Activated T-helper 2 cell treated with anti-CD3 and anti-CD28 coated beads, Interferon-gamma antibody, Interleukin-2, Interleukin-4, amounts not matched to agents 10 μg/mL and 5 μg/mL and 100 μg/mL, durations not matched to agents 14 hours and 24 hours and 36 hours (primary cell): ENCODE results near the gene TM6SF1. TPM values are rescaled to one million over a fixed set of nuclear protein-coding genes. Genes with fewer than 3 reads are reported as not detected.
A peak's percentile ranks its signal among the peaks of the same experiment; 100 is the strongest.
"Not testable (repeated sequence)": the region's sequence is repeated elsewhere in the genome, so short reads cannot be mapped to it uniquely, and the experiment has no call there.

Experiments
- DNase-seq: peaks from one replicate; pipeline ENCODE4 v3.0.0; 2021; ENCODE audit warnings: low spot score
- H3K27ac Mint-ChIP-seq: one replicate; pipeline ENCODE4 v1.8.0; 2021; ENCODE audit warnings: mixed read lengths
- H3K27me3 Mint-ChIP-seq: one replicate; pipeline ENCODE4 v1.8.0; 2021; ENCODE audit warnings: low read depth, mixed read lengths
- H3K36me3 Mint-ChIP-seq: one replicate; pipeline ENCODE4 v1.8.0; 2021; ENCODE audit warnings: low read depth, mixed read lengths
- H3K4me1 Mint-ChIP-seq: one replicate; pipeline ENCODE4 v1.8.0; 2021; ENCODE audit warnings: low read depth, mixed read lengths
- H3K4me3 Mint-ChIP-seq: one replicate; pipeline ENCODE4 v1.8.0; 2021; ENCODE audit warnings: low read depth, mild to moderate bottlenecking, moderate library complexity, mixed read lengths
- H3K9me3 Mint-ChIP-seq: one replicate; pipeline ENCODE4 v1.8.0; 2021; ENCODE audit warnings: mixed read lengths
- intact Hi-C: fragments of 100-400 bp; cut with micrococcal nuclease; formaldehyde crosslinking; loops from one replicate; pipeline ENCODE4 v1.15.1; 2023
- total RNA-seq: library from RNA; stranded (reverse); gene quantifications from 2 replicates; pipeline ENCODE4 v1.2.3, GENCODE V29; 2022

TM6SF1 gene
- total RNA-seq, 1 donor from 2014 or later: 1.7 TPM

DNA sequence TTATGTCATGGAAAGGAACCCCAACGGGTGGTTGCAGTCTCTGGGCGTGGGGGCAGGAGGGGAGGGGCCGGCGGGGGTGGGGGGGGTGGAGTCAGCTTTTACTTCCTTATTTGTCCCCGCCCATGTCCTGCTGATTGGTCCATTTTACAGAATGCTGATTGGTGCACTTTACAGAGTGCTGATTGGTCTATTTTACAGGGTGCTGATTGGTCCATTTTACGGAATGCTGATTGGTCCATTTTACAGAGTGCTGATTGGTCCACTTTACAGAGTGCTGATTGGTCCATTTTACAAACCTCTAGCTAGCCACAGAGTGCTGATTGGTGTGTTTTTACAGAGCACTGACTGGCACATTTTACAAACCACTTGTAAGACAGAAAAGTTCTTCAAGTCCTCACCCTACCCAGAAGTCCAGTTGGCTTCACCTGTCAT, 38.2 kb upstream of the TM6SF1 start:
- intact Hi-C loops: loop anchor here (5.0 to 10.0 kb wide), 4 partner anchors 38 to 262 kb away; partner anchors contain the start of genes FSD2, HDGFL3, TM6SF1 and WHAMM
- peak overlapping the region; percentile 67 for H3K27ac Mint-ChIP-seq
- H3K4me1 Mint-ChIP-seq: peaks cover 20% of the 10 kb centered on the region
- peaks cover 27% of the 10 kb centered on the region for H3K36me3 Mint-ChIP-seq
- peak; percentile 22 for DNase-seq
- H3K27me3 Mint-ChIP-seq, H3K4me3 Mint-ChIP-seq: not testable (repeated sequence)
- peaks cover 23% of the 10 kb centered on the region for H3K9me3 Mint-ChIP-seq

DNA sequence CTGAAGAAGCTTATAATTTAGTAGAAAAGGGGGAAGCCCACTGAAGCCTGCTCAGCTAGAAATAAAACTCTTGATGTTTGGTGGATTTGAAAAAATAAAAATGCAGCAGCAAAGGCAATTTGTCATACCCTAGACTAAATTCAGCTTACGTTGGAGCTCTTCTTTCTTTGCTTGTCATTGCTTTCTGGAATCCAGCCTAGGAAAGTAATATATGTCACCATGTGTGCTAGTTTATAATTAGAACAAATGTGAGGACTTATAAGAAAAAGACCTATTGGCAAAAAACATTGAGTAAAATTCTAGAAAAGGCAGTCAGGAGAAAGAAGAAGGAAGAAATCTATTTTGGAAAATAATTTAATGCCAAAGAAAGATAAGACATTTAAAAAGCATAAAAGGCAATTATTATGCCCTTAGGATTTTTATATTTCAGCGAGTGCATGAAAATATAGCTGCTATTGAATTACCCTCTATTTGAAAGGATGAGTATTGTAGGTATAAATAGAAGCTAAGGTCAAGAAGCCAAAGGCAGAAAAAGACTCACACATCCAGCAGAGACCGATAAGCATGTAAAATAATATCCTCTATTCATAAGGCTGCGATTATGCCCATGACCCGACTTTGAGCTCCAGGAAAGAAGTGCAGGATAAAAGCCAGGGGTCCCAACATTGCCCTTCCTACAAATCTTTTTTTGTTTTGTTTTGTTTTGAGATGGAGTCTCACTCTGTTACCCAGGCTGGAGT, 29.8 kb upstream of the TM6SF1 start:
- Mint-ChIP-seq H3K4me3 (no peak overlapping the region), H3K4me1 (peaks cover 5% of the 10 kb centered on the region), H3K9me3 (peaks cover 19% of the 10 kb centered on the region), H3K27ac (no peak overlapping the region), H3K36me3 (no peaks in the 10 kb centered on the region), H3K27me3 (peaks cover 34% of the 10 kb centered on the region)
- intact Hi-C loops: no loop called here
- no peak for DNase-seq

DNA sequence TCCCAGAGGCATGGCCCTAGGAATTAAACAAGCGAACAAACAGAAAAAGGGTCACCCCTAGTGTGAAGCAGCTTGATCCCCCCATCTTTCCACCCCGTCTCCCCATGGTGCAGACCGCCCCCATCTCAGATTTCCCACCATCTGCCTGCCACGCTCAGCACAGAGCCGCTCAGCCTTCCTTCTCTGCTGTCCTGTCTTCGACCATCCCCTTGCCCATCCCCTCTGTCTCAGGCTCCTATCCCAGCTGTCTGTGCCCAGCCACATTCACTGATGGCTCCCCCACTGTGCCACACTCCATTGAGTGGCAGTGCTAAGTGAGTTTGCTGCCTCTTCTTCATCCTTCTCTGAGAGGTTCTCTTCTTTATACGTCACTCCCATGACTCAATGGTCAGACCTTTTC, 28.7 kb upstream of the TM6SF1 start:
- no peak overlapping the region for H3K4me3 Mint-ChIP-seq
- peaks cover 5% of the 10 kb centered on the region for H3K4me1 Mint-ChIP-seq
- H3K9me3 Mint-ChIP-seq: peaks cover 11% of the 10 kb centered on the region
- DNase-seq: no peak
- no peak overlapping the region for H3K27ac Mint-ChIP-seq
- intact Hi-C loops: no loop called here
- H3K27me3 Mint-ChIP-seq: peaks cover 35% of the 10 kb centered on the region
- no peaks in the 10 kb centered on the region for H3K36me3 Mint-ChIP-seq

DNA sequence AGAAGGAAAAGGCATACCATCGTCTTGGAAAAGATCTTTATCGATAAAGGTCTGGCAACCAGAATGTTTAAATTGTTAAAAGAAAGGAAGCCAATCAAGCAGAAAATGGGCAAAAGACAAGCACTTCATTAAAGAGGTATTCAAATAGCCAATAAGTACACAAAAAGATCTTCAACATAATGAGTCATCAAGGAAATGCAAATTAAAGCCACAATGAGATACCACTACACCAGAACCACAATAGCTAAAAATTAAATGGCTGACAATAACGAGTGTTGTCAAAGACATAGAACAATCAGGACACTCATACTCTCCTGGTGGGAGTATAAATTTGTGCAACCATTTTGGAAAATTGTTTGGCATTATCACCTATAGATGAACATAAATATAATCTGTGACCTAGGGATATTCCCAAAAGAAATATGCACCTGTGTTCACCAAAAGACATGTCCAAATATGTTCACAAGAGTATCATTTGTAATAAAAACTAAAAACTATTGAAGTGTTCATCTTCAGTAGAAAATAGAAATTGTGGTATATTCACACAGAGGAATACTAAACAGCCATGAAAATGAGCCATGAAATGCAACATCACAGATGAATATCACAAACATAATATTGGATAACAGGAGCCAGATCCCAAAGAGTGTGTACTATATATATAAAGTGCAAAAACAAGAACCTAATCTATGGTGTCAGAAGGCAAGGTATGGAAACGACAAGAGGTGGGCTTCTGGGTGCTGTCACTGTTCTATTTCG, 26.0 kb upstream of the TM6SF1 start:
- no peak for DNase-seq

DNA sequence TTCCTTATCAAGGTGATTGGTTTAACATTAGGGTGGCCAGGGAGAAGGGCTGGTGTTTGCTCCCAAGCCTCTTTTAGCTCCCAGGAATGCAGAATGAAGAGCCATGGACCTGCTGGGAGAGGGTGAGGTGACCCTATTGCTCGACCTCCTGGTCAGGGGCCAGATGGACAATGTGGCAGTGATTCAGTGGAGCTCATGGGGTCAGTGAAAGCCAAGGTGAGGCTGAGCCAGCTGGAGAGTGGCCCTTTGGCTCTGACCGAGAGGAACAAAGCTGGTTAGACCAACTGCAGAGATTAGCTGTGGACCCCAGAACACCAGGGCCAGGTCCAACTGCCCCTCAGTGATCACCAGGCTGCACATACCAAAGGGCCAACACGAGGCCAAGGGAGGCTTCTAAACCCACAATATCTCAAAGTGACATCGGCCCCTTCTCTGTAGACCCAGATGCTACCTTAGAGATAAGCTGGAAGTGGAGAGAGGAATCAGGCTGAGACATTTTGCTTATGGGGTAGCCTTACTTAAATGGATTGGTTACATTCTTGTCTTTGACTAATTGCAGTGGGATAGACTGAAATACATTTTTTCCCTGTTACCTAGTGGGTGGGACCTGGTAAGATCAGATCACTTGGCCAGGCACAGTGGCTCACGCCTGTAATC, 24.6 kb upstream of the TM6SF1 start:
- DNase-seq: no peak
- intact Hi-C loops: no loop called here
- Mint-ChIP-seq H3K4me3 (no peak overlapping the region), H3K27me3 (peaks cover 26% of the 10 kb centered on the region), H3K4me1 (peaks cover 5% of the 10 kb centered on the region), H3K36me3 (no peaks in the 10 kb centered on the region), H3K27ac (no peak overlapping the region), H3K9me3 (no peaks in the 10 kb centered on the region)

More for the DNA sequence above, 26.0 kb upstream of the TM6SF1 start:
- intact Hi-C loops: no loop called here
- no peak overlapping the region for H3K4me3 Mint-ChIP-seq
- no peaks in the 10 kb centered on the region for H3K9me3 Mint-ChIP-seq
- no peak overlapping the region for H3K27ac Mint-ChIP-seq
- no peaks in the 10 kb centered on the region for H3K36me3 Mint-ChIP-seq
- peaks cover 28% of the 10 kb centered on the region for H3K27me3 Mint-ChIP-seq
- H3K4me1 Mint-ChIP-seq: peaks cover 5% of the 10 kb centered on the region

DNA sequence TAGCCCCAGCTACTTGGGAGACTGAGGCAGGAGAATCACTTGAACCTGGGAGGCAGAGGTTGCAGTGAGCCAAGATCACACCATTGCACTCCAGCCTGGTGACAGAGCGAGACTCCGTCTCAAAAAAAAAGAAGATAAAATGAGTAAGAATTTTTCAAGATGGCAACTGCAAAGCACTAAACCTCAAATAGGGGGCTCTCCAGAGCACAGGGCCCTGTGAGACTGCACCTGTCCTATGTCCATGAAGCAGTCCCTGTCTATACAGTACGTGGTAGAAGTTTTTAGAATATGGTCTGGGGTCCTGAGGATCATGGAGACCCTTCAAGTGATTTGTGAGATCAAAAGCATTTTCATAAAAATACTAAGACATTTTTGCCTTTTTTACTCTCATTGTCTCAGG, 22.0 kb upstream of the TM6SF1 start:
- H3K36me3 Mint-ChIP-seq, H3K27ac Mint-ChIP-seq, intact Hi-C loops, H3K4me3 Mint-ChIP-seq, H3K4me1 Mint-ChIP-seq, DNase-seq, H3K9me3 Mint-ChIP-seq: not testable (repeated sequence)
- peaks cover 17% of the 10 kb centered on the region for H3K27me3 Mint-ChIP-seq

DNA sequence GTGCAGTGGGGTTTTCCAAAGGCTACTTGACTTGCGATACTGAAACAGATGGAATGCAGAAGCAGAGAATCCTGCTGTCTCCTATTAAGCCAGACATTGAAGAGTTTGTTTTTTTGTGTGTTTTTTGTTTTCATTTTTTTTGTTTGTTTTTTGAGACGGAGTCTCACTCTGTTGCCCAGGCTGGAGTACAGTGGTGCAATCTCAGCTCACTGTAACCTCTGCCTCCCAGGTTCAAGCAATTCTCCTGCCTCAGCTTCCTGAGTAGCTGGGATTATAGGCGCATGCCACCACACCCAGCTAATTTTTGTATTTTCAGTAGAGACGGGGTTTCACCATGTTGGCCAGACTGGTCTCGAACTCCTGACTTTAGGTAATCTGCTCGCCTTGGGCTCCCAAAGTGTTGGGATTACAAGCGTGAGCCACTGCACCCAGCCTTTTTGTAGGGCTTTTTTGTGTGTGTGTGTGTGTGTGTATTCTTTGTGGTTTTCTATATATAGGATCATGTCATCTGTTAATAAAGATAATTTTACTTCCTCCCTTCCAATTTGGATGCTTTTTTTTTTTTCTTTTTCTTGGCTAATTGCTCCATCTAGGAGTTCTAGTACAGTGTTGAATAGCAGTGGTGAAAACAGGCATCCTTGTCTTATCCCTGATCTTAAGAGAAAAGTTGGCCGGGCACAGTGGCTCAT, 21.4 kb upstream of the TM6SF1 start:
- DNase-seq, intact Hi-C loops, H3K27ac Mint-ChIP-seq, H3K4me1 Mint-ChIP-seq, H3K36me3 Mint-ChIP-seq, H3K4me3 Mint-ChIP-seq, H3K9me3 Mint-ChIP-seq: not testable (repeated sequence)
- H3K27me3 Mint-ChIP-seq: peaks cover 17% of the 10 kb centered on the region

DNA sequence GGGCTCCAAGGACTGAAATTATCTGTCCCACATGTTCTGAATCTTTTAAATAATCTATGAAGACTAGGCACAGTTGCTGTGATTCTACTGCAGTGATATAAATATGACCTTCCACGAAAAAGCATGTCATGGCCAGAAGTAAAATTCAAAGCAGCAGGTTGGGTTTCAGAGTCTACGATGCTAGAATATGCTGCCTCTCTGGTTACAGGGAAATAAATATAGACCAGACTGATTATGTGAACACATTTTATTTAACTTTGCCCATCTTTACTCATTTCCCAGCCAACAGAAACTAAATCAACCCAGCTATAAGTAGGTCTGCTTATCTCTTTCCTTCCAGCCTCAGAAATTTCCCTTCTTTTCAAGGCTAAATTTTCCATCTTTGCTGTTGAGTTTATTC, 19.9 kb upstream of the TM6SF1 start:
- DNase-seq: no peak
- Mint-ChIP-seq H3K36me3 (no peaks in the 10 kb centered on the region), H3K27me3 (peaks cover 17% of the 10 kb centered on the region), H3K9me3 (no peaks in the 10 kb centered on the region), H3K27ac (no peak overlapping the region), H3K4me3 (no peak overlapping the region), H3K4me1 (peaks cover 6% of the 10 kb centered on the region)
- intact Hi-C loops: no loop called here

DNA sequence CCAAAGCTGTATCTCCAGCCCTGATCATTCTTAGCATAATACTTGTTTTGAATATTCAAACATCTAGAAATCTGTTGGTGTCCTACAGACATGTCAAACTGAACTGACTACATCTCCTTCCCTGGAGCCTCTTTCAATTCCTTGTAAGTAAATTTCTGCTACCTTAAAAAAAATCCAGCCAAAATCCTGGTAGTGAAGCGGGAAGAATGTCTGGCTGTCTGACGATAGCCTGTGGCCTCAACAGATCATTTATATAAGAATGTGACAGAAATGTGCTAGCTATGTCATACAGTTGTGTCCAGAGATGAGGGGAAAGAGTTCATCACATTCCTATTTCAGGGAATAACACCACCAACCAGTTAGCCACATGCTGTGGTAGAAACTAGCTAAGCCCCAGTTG, 18.6 kb upstream of the TM6SF1 start:
- Mint-ChIP-seq H3K4me1 (peaks cover 6% of the 10 kb centered on the region), H3K9me3 (no peaks in the 10 kb centered on the region), H3K27ac (no peak overlapping the region), H3K36me3 (no peaks in the 10 kb centered on the region), H3K4me3 (no peak overlapping the region), H3K27me3 (peaks cover 14% of the 10 kb centered on the region)
- intact Hi-C loops: no loop called here
- no peak for DNase-seq

DNA sequence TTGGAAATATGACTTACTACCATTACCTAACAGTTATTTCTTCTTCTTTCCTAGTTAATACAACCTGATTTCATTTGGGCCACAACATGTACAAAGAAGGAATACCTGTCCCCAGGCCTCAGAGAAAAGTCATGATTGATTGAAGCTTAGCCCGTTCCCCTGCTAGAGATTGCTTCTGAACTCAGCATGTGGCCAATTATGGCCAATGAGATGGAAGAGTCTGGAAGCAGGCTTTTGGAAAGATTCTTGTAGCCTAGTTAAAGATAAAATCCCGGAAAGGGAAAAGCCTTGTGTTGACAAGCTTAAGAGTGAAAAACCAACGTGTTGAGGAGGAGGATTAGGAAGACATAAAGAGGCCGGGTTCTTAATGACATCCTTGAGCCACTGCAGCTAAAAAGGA, 17.0 kb upstream of the TM6SF1 start:
- Mint-ChIP-seq H3K27me3 (peaks cover 14% of the 10 kb centered on the region), H3K4me3 (no peak overlapping the region), H3K9me3 (no peaks in the 10 kb centered on the region), H3K4me1 (peaks cover 6% of the 10 kb centered on the region), H3K27ac (no peak overlapping the region), H3K36me3 (no peaks in the 10 kb centered on the region)
- intact Hi-C loops: no loop called here
- DNase-seq: no peak

DNA sequence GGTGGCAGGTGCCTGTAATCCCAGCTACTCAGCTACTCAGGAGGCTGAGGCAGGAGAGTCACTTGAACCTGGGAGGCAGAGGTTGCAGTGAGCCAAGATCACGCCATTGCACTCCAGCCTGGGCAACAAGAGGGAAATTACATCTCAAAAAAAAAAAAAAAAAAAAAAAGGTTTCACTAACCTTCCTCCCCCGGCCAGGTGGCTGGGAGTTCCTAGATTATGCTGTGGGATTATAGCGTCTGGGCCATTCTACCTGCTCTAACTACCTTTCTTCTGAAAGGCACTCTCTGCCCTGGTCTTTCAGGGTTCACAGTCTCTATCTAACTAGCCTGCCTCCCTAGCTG, 15.5 kb upstream of the TM6SF1 start:
- H3K4me3 Mint-ChIP-seq: not testable (repeated sequence)
- H3K27ac Mint-ChIP-seq: peak overlapping the region; percentile 24

DNA sequence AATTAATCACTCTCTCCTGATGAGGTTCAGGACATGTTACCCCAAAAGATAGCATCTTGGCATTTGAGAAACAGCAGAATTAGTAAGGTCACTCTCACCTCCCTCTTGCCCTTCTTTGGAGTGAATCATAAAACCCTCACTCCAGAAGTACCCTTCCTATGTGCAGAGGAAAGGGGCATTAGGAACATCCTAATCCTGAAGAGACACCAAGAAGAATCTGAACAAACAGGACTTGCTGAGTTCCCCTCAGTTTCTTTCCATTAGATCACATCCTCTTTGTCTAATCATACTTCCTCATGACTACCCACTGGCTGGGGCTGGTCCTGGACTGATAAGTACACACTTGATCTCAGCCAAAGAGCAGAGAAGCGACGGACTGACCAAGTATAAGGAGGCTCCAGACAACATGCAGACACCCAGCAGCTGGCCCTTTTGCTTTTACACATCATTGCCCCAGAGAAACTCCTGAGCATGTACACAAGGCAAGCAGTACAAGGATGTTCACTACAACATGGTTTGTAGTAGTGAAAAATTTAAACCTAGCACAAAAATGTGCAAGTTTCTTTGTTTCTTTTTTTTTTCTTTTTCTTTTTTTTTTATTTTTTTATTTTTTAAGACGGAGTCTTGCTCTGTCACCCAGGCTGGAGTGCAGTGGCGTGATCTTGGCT, 15.0 kb upstream of the TM6SF1 start:
- peak overlapping the region; percentile 24 for H3K27ac Mint-ChIP-seq
- no peaks in the 10 kb centered on the region for H3K36me3 Mint-ChIP-seq
- H3K9me3 Mint-ChIP-seq: no peaks in the 10 kb centered on the region
- H3K4me1 Mint-ChIP-seq: peaks cover 6% of the 10 kb centered on the region
- no peak for DNase-seq
- H3K4me3 Mint-ChIP-seq: no peak overlapping the region
- H3K27me3 Mint-ChIP-seq: peaks cover 22% of the 10 kb centered on the region
- intact Hi-C loops: no loop called here

More for the DNA sequence above, 15.5 kb upstream of the TM6SF1 start:
- H3K9me3 Mint-ChIP-seq, intact Hi-C loops, DNase-seq, H3K36me3 Mint-ChIP-seq, H3K4me1 Mint-ChIP-seq: not testable (repeated sequence)
- H3K27me3 Mint-ChIP-seq: peaks cover 20% of the 10 kb centered on the region
